ENCODE measurements around the gene PLA2G3. TPM values are rescaled to one million over a fixed set of nuclear protein-coding genes. Genes with fewer than 3 reads are reported as not detected.

Gene PLA2G3
- total RNA-seq, 1 experiment from 2014 or later = not detected

GRCh38 chr22:31085493-31085824 is 54.8 kb downstream of the PLA2G3 start:
- no peaks in the 10 kb centered on the region for H4K20me1 ChIP-seq (ENCODE audit: insufficient read depth)
- TF ChIP-seq ZBTB33 (IDR thresholded peaks at IDR 0.05; ENCODE audit: extremely low read depth, insufficient replicate concordance, low read length) (no peak), CBX3 (IDR thresholded peaks at IDR 0.05; ENCODE audit: low read depth) (no peak), CTCF (IDR thresholded peaks at IDR 0.05 in 2 of 3, conservative IDR thresholded peaks at IDR 0.05 in 1 of 3; ENCODE audit: borderline replicate concordance in 1 of 3, insufficient read depth in 1 of 3, low read depth in 2 of 3, low read length in 2 of 3) (no peak)
- no peaks in the 10 kb centered on the region for H3K9me3 ChIP-seq (ENCODE audit: control insufficient read depth in 1 of 2, insufficient read depth in 1 of 2, low read depth in 1 of 2, low read length in 2 of 2)
- peak overlapping the region; percentile 94 for H3K27ac ChIP-seq (ENCODE audit: low read depth, low read length)
- DNase-seq (ENCODE audit: low read depth, low spot score) = no peak
- no peak overlapping the region for H2AFZ ChIP-seq (ENCODE audit: low read depth, low read length, poor library complexity, severe bottlenecking)
- H3K4me1 ChIP-seq (ENCODE audit: control insufficient read depth in 1 of 2, insufficient read depth in 2 of 2, low read length in 2 of 2) = peaks cover 25 to 60% of the 10 kb centered on the region in 2 experiments
- BruUV-seq (replicated peaks) = no TSS peak
- ATAC-seq = no peak
- intact Hi-C loops (cut with micrococcal nuclease) = loop anchor here (1.0 to 10.0 kb wide), 4 partner anchors 137 to 661 kb away; partner anchors contain the start of gene MTFP1
- H3K4me3 ChIP-seq (replicated peaks in 1 of 2; ENCODE audit: low read depth in 1 of 2, low read length in 2 of 2) = peak overlapping the region; percentile 78 to 80
- POLR2A ChIA-PET = interaction anchor here (1.2 to 7.6 kb wide), 4 partner anchors 10 to 116 kb away, joined by 4 to 86 read pairs (median 8); partner anchors contain the start of genes MORC2, SELENOM and TUG1
- H3K79me2 ChIP-seq (ENCODE audit: insufficient read depth, low read length) = peaks cover 54% of the 10 kb centered on the region
- peak overlapping the region; percentile 85 for H3K4me2 ChIP-seq (ENCODE audit: low read length)
- peak overlapping the region; percentile 92 for H3K9ac ChIP-seq (ENCODE audit: low read length)
- RAD21 ChIA-PET (ENCODE audit: low non-redundant PET in 1 of 2, low total read pairs in 2 of 2, uncharacterized antibody in 2 of 2, unreplicated experiment in 2 of 2) = interaction anchor here (0.6 to 1.0 kb wide), 2 partner anchors 135 to 140 kb away, joined by 3 to 4 read pairs; no protein-coding TSS in a partner anchor
- H3K9me2 ChIP-seq (ENCODE audit: insufficient read depth) = no peaks in the 10 kb centered on the region
- H3K27me3 ChIP-seq (ENCODE audit: insufficient read depth, low read length) = no peaks in the 10 kb centered on the region
- CTCF ChIA-PET = interaction anchor here (0.6 to 5.1 kb wide), 14 partner anchors 9 to 707 kb away, joined by 3 to 25 read pairs (median 5); partner anchors contain the start of genes SELENOM and TUG1
- peaks cover 19 to 21% of the 10 kb centered on the region in 2 experiments; a peak in 3 of 4 replicates for H3K36me3 ChIP-seq (ENCODE audit: control insufficient read depth in 1 of 2, insufficient read depth in 2 of 2, low read length in 2 of 2)

All from HCT116 (cell line).